GM23248 (cell line): Measurements from ENCODE around the gene MAT2A.

ENCODE experiments used
- EZH2 ChIP-seq: fragments of 200-600 bp; sonication (generic); IDR thresholded peaks from 2 replicates; pipeline ENCODE4 v1.6.1; 2018; ENCODE audit warnings: antibody characterized with exemption, mild to moderate bottlenecking; ENCODE audit not compliant: insufficient read depth, poor library complexity, severe bottlenecking
- EZH2phosphoT487 ChIP-seq: fragments of 200-600 bp; sonication (generic); IDR thresholded peaks from 2 replicates; pipeline ENCODE4 v1.6.1; 2018; ENCODE audit warnings: antibody characterized with exemption, moderate library complexity, mild to moderate bottlenecking, low read depth; ENCODE audit not compliant: insufficient read depth

DNA sequence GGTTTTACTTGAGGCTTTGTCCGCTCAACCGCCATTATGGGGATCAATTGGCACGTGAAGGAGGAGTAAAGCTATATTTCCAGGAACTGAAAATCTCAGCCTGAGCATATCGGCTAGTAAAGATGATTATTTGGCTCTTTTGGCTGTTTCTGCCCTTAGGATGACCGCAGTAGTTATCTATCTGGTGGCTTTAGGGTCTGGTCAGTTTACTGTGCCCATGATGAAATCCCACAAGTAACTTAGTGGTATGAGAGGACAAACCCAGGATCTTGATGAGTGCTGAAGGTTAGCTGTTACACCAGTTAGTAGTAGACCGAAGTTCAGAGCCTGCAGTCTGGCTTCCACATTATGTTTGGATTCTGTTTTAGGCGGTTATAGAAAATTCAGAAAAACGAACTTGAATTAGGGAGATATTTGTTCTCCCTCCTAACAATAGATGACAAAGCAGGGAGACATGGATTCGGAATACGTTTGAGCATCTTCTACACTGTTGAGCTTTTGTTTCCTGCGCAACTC is 1.2 kb downstream of the MAT2A start:
- no peak for TF ChIP-seq EZH2phosphoT487
- TF ChIP-seq EZH2 = no peak
